Ascending aorta (tissue), 2 donors: ENCODE results near the gene PROSER2. TPM values are rescaled to one million over a fixed set of nuclear protein-coding genes. Genes with fewer than 3 reads are reported as not detected.

Experiments used
- DNase-seq, 2 donors: peaks; one replicate each; pipeline ENCODE4 v3.0.0-alpha.2; 2019; ENCODE audit warnings: low spot score in 2 of 2
- H3K27ac ChIP-seq, 2 donors: fragments of 200-600 bp; sonication (generic); one replicate each; pipeline ENCODE4 v1.5.1; 2016 to 2017; ENCODE audit warnings: mild to moderate bottlenecking in 1 of 2
- H3K27me3 ChIP-seq: fragments of 200-600 bp; sonication (generic); one replicate; pipeline ENCODE4 v1.5.1; 2017
- H3K36me3 ChIP-seq, 2 donors: fragments of 200-600 bp; sonication (generic); one replicate each; pipeline ENCODE4 v1.5.1; 2016
- H3K4me1 ChIP-seq, 2 donors: fragments of 200-600 bp; sonication (generic); one replicate each; pipeline ENCODE4 v1.5.1; 2016 to 2017; ENCODE audit warnings: mild to moderate bottlenecking in 1 of 2
- H3K4me3 ChIP-seq, 2 donors: fragments of 200-600 bp; sonication (generic); one replicate each; pipeline ENCODE4 v1.5.1; 2016 to 2017; ENCODE audit warnings: mild to moderate bottlenecking in 1 of 2
- H3K9me3 ChIP-seq, 2 donors: fragments of 200-600 bp; sonication (generic); one replicate each; pipeline ENCODE4 v1.5.1; 2016
- intact Hi-C: fragments of 100-400 bp; cut with DNase I; formaldehyde crosslinking; loops from one replicate; pipeline ENCODE4 v1.15.1; 2023
- total RNA-seq: library from RNA; depleted of rRNA; stranded (reverse); fragments of >200 nt; gene quantifications from one replicate; pipeline ENCODE4 v1.1.0, GENCODE V29; 2016
- TF ChIP-seq, protein P1 (sequence below), 3 experiments: fragments of 200-600 bp in 2 of 3; fragments of 450-650 bp in 1 of 3; sonication (generic) in 2 of 3; IDR thresholded peaks; one replicate each; pipeline ENCODE4 v1.5.1; 2016 to 2019; ENCODE audit warnings: antibody characterized with exemption in 3 of 3, mild to moderate bottlenecking in 1 of 3, moderate library complexity in 1 of 3

The PROSER2 gene
- total RNA-seq, 1 donor from 2014 or later = 4.8 TPM

DNA sequence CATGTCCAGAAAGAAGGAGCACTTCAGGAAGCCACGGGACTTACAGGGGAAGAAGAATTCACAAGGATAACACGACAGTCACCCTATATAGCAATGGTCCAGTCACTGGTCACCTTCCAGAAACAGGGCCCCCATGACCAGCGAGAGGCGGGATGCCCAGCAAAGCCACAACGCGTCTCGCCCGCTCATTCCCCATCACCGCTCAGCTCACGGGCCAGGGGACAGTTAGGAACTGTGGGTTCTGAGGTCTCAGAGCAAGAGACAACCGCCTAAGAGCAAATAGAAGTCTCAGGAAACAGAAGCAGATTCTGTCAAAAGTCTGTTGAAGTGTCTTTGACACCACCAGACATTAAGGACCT lies 71.9 kb downstream of the PROSER2 start:
- no peak for DNase-seq
- Histone ChIP-seq H3K27me3 (no peaks in the 10 kb centered on the region), H3K27ac (no peak overlapping the region), H3K4me1 (no peaks in the 10 kb centered on the region), H3K36me3 (no peaks in the 10 kb centered on the region), H3K9me3 (no peaks in the 10 kb centered on the region), H3K4me3 (no peak overlapping the region)
- TF ChIP-seq, protein P1, sequence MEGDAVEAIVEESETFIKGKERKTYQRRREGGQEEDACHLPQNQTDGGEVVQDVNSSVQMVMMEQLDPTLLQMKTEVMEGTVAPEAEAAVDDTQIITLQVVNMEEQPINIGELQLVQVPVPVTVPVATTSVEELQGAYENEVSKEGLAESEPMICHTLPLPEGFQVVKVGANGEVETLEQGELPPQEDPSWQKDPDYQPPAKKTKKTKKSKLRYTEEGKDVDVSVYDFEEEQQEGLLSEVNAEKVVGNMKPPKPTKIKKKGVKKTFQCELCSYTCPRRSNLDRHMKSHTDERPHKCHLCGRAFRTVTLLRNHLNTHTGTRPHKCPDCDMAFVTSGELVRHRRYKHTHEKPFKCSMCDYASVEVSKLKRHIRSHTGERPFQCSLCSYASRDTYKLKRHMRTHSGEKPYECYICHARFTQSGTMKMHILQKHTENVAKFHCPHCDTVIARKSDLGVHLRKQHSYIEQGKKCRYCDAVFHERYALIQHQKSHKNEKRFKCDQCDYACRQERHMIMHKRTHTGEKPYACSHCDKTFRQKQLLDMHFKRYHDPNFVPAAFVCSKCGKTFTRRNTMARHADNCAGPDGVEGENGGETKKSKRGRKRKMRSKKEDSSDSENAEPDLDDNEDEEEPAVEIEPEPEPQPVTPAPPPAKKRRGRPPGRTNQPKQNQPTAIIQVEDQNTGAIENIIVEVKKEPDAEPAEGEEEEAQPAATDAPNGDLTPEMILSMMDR (IDR thresholded peaks at IDR 0.05) = no peak
- intact Hi-C loops = no loop called here

DNA sequence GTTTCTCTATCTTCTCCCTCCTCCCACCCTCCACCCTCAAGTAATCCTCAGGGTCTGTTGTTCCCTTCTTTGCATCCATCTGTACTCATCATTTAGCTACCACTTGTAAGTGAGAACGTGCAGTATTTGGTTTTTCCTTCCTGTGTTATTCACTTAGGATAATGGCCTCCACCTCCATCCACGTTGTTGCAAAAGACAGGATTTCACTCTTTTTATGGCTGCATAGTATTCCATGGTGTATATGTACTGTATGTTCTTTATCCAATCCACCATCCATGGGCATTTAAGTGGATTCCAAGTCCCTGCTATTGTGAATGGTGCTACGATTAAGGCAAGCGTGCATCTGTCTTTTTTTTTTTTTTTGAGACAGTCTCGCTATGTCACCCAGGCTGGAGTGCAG lies 72.4 kb downstream of the PROSER2 start:
- no peaks in the 10 kb centered on the region for H3K36me3 ChIP-seq
- H3K9me3 ChIP-seq = no peaks in the 10 kb centered on the region
- no peak overlapping the region for H3K4me3 ChIP-seq
- no peak for DNase-seq
- no peaks in the 10 kb centered on the region for H3K4me1 ChIP-seq
- intact Hi-C loops = no loop called here
- no peaks in the 10 kb centered on the region for H3K27me3 ChIP-seq
- no peak overlapping the region for H3K27ac ChIP-seq
- TF ChIP-seq, protein P1 (IDR thresholded peaks at IDR 0.05) = no peak

DNA sequence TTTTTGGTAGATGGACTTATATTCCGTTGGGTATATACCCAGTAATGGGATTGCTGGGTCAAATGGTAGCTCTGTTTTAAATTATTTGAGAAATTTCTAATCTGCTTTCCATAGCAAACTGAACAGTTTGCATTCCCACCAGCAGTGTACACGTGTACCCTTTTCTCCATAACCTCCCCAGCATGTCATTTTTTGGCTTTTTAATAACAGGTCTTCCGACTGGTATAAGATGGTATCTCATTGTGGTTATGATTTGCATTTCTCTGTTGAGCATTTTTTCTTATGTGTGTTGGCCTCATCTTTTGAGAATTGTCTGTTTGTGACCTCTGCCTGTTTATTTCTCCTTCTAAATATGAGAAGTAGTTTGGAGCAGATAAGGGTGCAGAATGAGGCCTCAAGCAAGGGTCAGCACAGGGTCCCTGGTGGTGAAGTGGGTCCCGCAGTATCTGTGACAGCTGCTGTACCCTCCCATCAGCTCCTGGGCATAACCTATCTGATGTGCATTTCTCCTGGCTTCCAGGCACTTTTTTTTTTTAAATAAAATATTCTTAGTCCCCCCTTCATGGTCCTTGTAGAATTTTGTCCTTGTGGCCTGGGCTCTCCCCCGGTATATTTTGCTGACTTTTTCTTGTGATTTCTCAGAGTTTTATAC lies 73.5 kb downstream of the PROSER2 start:
- no peak overlapping the region for H3K27ac ChIP-seq
- H3K9me3 ChIP-seq = no peaks in the 10 kb centered on the region
- H3K4me1 ChIP-seq = no peaks in the 10 kb centered on the region
- H3K4me3 ChIP-seq = no peak overlapping the region
- no peak for DNase-seq
- TF ChIP-seq, protein P1 (IDR thresholded peaks at IDR 0.05) = no peak
- H3K27me3 ChIP-seq = no peaks in the 10 kb centered on the region
- intact Hi-C loops = no loop called here
- no peaks in the 10 kb centered on the region for H3K36me3 ChIP-seq

DNA sequence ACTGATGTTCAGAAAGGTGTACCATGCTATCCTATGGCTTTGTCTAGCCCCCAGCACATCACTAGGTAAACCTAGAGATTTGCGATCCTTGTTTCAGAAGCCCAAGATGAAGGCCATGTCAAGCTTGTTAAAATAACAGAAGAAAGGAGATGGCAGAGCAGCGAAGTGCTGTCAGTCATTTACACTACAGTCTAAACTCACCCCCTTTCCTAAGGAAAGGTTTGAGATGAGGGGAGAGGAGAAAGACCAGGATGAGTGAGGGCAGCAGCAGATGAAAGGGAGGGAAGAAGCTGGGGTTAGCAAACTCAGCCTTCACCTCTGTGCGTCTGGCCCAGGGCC lies 74.8 kb downstream of the PROSER2 start:
- Histone ChIP-seq H3K4me1 (no peaks in the 10 kb centered on the region), H3K27ac (no peak overlapping the region), H3K36me3 (no peaks in the 10 kb centered on the region), H3K4me3 (no peak overlapping the region), H3K9me3 (no peaks in the 10 kb centered on the region), H3K27me3 (no peaks in the 10 kb centered on the region)
- TF ChIP-seq, protein P1 (IDR thresholded peaks at IDR 0.05) = no peak
- intact Hi-C loops = no loop called here
- no peak for DNase-seq

DNA sequence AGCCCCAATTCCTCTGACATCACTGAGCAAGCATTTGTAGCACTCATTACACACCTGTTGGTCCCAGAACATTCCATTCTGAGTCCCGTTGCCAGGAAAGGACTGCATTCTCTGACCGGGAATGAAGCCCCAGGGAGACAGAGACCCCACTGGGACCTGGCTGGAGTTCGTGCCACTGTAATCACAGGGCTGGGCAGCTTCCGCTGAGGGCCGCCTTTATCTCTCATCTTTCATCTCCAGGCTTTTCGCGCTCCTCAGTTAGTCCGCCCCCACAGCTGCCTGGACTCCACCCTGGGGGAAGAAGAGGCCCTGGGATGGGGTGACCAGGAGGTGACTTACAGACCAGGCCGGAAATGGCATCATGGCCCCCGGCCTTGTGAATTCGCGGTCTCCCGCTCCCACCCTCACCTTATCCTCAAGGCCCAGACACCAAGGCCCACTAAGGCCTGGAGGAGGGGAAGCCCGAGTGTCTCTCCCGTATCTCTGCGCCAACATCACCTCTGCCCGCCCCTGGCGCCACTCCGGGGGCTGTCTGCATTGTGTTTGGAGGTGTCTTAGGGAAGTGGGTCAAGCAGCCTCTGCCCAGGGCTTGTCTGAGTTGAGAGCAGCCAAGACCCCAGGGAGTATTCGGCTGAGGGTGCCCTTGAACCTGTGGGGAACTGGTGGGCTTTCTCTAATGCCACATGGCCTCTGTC lies 75.4 kb downstream of the PROSER2 start:
- no peak for DNase-seq
- H3K9me3 ChIP-seq = no peaks in the 10 kb centered on the region
- H3K36me3 ChIP-seq = no peaks in the 10 kb centered on the region
- H3K27ac ChIP-seq = no peak overlapping the region
- no peaks in the 10 kb centered on the region for H3K4me1 ChIP-seq
- intact Hi-C loops = no loop called here
- TF ChIP-seq, protein P1 (IDR thresholded peaks at IDR 0.05) = no peak
- H3K4me3 ChIP-seq = no peak overlapping the region
- H3K27me3 ChIP-seq = no peaks in the 10 kb centered on the region
